Stimulated activated naive B cell treated with anti-CD40 and anti-IgM and Interleukin-4, amounts not matched to agents 10 μg/mL and 1 μg/mL and 100 μg/mL, for 72 hours (primary cell): Measurements from ENCODE around the gene ERVH48-1.
"Not testable (repeated sequence)": the region's sequence is repeated elsewhere in the genome, so short reads cannot be mapped to it uniquely, and the experiment has no call there.

Experiments used
- ATAC-seq, 2 donors: fragments of 150-1000 bp; cut with Tn5 transposase; replicated peaks; 2 replicates each; pipeline ENCODE4 v1.10.0; 2021; ENCODE audit warnings: moderate library complexity in 1 of 2
- DNase-seq: peaks from one replicate; pipeline ENCODE4 v3.0.0; 2021
- H3K27ac Mint-ChIP-seq: one replicate; pipeline ENCODE4 v1.8.0; 2022; ENCODE audit warnings: mild to moderate bottlenecking, mixed read lengths
- H3K27me3 Mint-ChIP-seq, 2 donors: one replicate each; pipeline ENCODE4 v1.8.0; 2022; ENCODE audit warnings: mixed read lengths in 2 of 2
- H3K36me3 Mint-ChIP-seq, 2 donors: one replicate each; pipeline ENCODE4 v1.8.0; 2022; ENCODE audit warnings: mixed read lengths in 2 of 2, mild to moderate bottlenecking in 1 of 2
- H3K4me1 Mint-ChIP-seq, 2 donors: one replicate each; pipeline ENCODE4 v1.8.0; 2022; ENCODE audit warnings: mixed read lengths in 2 of 2, mild to moderate bottlenecking in 1 of 2
- H3K4me3 Mint-ChIP-seq, 2 donors: one replicate each; pipeline ENCODE4 v1.8.0; 2022; ENCODE audit warnings: mild to moderate bottlenecking in 2 of 2, mixed read lengths in 2 of 2, moderate library complexity in 1 of 2
- H3K9me3 Mint-ChIP-seq, 2 donors: one replicate each; pipeline ENCODE4 v1.8.0; 2022; ENCODE audit warnings: mixed read lengths in 2 of 2, mild to moderate bottlenecking in 1 of 2

The ERVH48-1 gene

DNA sequence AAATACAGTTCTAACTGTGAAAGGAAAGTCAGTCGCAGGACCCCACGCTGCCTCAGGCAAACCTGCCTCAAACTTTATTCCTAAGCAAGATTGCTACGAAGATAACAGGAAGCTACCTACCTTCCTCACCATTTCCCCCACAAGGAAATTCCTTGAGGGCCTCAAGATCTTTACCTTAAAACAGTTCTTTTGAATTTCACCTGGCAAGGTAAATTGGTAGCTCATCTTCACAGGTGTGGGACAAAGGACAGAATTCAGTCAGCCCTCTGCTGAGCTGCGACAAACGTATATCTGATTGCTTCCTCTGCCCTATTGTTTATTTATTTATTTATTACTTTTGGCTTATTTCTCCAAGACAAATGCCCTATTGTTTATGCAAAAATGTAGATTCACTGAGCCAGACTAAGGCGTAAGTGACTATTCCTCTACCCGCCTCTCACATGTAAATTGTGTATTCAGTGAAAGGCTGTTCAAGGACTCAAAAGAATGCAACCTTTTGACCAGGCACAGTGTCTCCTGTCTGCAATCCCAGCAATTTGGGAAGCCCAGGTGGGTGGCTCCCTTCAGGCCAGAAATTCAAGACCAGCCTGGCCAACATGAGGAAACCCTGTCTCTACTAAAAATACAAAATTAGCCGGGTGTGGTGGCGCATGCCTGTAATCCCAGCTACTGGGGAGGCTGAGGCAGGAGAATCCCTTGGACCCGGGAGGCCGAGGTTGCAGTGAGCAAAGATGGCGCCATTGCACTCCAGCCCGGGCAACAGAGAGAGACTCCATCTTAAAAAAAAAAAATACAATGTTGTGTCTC, 31.6 kb upstream of the ERVH48-1 start:
- Mint-ChIP-seq H3K9me3 (no peaks in the 10 kb centered on the region), H3K4me1 (no peaks in the 10 kb centered on the region), H3K36me3 (no peaks in the 10 kb centered on the region), H3K27me3 (peaks cover 0 to 5% of the 10 kb centered on the region in 2 donors), H3K27ac (no peak overlapping the region), H3K4me3 (no peak overlapping the region)
- peak in 1 of 2 donors; percentile 87 for ATAC-seq
- no peak for DNase-seq

DNA sequence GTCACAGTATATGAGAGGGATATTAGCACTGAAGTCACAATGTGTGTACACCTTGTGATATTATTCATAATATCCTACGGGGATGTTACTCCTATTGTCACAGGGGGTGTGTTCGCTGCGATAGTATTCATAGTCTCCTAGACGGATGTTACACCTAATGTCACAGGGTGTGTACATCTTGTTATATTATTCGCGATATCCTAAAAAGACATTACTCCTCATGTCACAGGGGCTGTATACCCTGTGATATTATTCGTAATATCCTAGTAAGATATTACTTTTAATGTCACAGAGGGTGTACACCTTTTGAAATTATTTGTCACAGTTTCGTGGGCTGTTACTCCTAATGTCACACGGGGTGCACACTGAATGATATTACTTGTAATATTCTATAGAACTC, 25.8 kb upstream of the ERVH48-1 start:
- H3K27me3 Mint-ChIP-seq, H3K4me3 Mint-ChIP-seq, H3K4me1 Mint-ChIP-seq, ATAC-seq, H3K27ac Mint-ChIP-seq, DNase-seq: not testable (repeated sequence)
- Mint-ChIP-seq H3K36me3 (peaks cover 9 to 13% of the 10 kb centered on the region in 2 donors), H3K9me3 (peaks cover 9 to 13% of the 10 kb centered on the region in 2 donors)

DNA sequence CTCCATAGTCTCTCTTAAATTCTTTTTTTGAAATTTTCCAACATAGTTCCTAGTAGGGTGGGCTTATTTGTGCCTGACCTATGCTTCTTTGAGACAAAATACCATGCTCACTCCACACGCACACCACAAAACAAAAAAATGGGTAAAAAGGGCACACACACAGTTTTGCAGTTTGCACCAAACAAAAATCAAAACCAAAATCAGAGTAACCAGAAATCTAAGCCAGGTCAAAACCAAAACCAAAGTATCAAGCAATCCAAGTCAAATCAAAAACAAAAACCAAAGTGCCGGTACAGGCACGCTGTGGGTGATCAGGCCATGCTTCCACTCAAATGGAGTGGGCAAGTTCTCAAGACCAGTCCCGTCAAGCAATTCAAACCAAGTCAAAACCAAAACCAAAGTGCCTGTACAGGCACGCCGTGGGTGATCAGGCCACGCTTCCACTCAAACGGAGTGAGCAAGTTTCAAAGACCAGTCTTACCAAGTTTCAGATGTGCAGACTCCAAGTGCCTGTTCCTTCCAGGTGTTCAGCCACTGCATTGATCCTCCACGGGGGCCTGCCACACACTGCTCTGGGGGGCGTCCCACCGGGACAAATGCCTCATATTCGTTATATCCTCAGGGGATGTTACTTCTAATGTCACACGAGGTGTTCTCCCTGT, 23.8 kb upstream of the ERVH48-1 start:
- Mint-ChIP-seq H3K36me3 (peaks cover 9 to 13% of the 10 kb centered on the region in 2 donors), H3K27ac (peak overlapping the region; percentile 56), H3K9me3 (peaks cover 9 to 13% of the 10 kb centered on the region in 2 donors)
- H3K4me3 Mint-ChIP-seq, H3K4me1 Mint-ChIP-seq, DNase-seq, H3K27me3 Mint-ChIP-seq, ATAC-seq: not testable (repeated sequence)

DNA sequence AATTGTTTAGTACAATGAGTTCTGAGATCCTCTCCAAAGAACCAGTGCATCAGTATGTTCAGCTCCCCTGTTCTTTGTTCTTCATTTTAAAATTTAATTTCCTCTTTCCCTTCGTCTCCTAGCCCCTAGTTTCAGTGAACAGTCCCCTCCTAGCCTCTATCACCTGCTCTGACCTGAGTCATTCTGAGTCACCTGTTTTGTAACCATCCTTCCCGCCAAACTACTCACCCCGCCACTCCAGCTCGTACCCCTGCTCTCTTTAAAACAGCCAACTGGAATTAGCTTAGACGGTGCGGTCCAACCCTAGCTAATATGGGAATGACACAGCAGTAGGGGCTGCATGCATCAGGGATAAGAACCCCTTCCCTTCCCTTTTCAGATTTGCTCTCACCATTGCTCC, 16.8 kb upstream of the ERVH48-1 start:
- H3K27me3 Mint-ChIP-seq, result no peaks in the 10 kb centered on the region
- ATAC-seq (no peak), DNase-seq (no peak)
- no peak overlapping the region for H3K4me3 Mint-ChIP-seq
- H3K36me3 Mint-ChIP-seq, result peaks cover 0 to 3% of the 10 kb centered on the region in 2 donors
- peaks cover 9 to 19% of the 10 kb centered on the region in 2 donors for H3K4me1 Mint-ChIP-seq
- no peak overlapping the region for H3K27ac Mint-ChIP-seq
- H3K9me3 Mint-ChIP-seq, result peaks cover 0 to 2% of the 10 kb centered on the region in 2 donors

DNA sequence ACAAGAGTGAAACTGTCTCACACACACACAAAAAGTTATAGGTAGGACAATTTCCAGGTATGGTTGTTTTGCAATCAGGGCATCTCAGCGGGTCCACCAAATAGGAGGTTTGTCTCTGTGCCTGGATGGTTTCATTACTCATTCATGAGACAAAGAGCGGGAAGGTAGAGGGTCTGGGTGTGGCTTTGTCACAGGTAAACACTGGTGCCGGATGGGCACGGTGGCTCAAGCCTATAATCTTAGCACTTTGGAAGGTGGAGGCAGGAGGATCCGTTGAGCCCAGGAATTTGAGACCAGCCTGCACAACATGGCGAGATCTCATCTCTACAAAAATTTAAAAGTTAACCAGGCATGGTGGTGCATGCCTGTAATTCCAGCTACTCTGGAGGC, 16.3 kb upstream of the ERVH48-1 start:
- H3K27me3 Mint-ChIP-seq, result no peaks in the 10 kb centered on the region
- no peak for ATAC-seq
- H3K4me1 Mint-ChIP-seq, result peaks cover 13 to 24% of the 10 kb centered on the region in 2 donors
- peaks cover 0 to 3% of the 10 kb centered on the region in 2 donors for H3K36me3 Mint-ChIP-seq
- H3K27ac Mint-ChIP-seq, result no peak overlapping the region
- H3K9me3 Mint-ChIP-seq, result peaks cover 0 to 2% of the 10 kb centered on the region in 2 donors
- H3K4me3 Mint-ChIP-seq, result no peak overlapping the region
- DNase-seq, result no peak

DNA sequence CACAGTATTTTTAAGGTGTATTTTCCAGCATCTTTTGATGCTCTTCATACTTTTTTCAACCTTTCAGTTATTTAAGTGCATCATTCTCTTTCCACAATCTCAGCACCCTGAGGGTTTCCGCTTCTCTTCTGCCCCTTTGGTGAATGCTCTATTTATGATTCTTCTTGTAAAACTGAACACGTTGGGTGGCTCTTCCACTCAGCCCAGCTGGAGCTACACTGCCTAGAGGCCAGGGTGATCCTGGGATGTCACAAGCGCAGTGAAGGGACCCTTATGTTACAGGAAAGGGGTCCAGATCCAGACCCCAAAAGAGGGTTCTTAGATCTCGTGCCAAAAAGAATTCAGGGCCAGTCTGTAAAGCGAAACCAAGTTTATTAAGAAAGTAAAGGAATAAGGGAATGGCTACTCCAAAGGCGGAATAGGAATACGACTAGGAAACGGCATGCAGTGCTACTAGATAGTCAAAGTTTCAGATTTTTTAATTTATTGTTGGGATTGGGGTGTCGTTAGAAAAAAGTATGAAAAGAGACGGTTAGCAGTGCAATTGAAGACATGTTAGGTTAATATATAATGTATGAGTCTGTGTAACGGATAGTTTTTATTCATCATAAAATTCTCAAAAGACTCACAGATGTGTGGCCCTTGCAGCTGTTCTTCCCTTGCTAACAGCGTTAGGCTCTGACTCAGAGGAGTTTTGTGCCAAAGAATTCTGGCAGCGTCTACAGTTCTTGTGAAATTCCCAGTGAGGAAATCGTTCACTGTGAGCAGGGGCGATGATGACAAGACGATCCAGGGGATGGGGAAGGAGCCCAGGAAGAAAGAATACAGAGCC, 14.4 kb upstream of the ERVH48-1 start:
- Mint-ChIP-seq H3K27me3 (no peaks in the 10 kb centered on the region), H3K4me1 (peaks cover 17 to 30% of the 10 kb centered on the region in 2 donors), H3K36me3 (peaks cover 0 to 3% of the 10 kb centered on the region in 2 donors), H3K27ac (no peak overlapping the region), H3K4me3 (no peak overlapping the region), H3K9me3 (peaks cover 0 to 2% of the 10 kb centered on the region in 2 donors)
- DNase-seq, result no peak
- ATAC-seq, result no peak

DNA sequence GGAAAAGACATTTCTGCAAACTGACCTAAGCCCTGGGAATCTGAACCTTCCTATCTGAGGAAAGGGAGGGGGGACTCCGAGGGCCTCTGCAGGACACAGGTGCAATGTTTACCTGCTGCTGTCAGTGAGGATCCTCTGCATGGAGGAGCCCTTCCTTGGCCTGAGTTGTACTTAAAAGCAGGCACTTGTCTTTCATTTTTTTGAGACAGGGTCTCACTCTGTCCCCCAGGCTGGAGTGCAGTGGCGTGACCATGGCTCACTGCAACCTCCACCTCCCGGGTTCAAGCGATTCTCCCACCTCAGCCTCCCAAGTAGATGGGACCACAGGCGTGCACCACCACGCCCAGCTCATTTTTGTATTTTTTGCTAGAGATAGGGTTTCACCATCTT, 13.2 kb upstream of the ERVH48-1 start:
- H3K27ac Mint-ChIP-seq, DNase-seq, H3K36me3 Mint-ChIP-seq, H3K9me3 Mint-ChIP-seq, H3K4me3 Mint-ChIP-seq, ATAC-seq, H3K27me3 Mint-ChIP-seq: not testable (repeated sequence)
- peaks cover 17 to 30% of the 10 kb centered on the region in 2 donors for H3K4me1 Mint-ChIP-seq

GRCh38 chr21:42937960-42938605, 12.7 kb upstream of the ERVH48-1 start:
- H3K27me3 Mint-ChIP-seq, result no peaks in the 10 kb centered on the region
- DNase-seq, result no peak
- peak overlapping the region; percentile 89 for H3K27ac Mint-ChIP-seq
- peaks cover 0 to 2% of the 10 kb centered on the region in 2 donors for H3K9me3 Mint-ChIP-seq
- no peak for ATAC-seq
- peak overlapping the region in 1 of 2 donors; percentile 39 for H3K4me3 Mint-ChIP-seq
- peaks cover 17 to 30% of the 10 kb centered on the region in 2 donors for H3K4me1 Mint-ChIP-seq
- H3K36me3 Mint-ChIP-seq, result peaks cover 0 to 3% of the 10 kb centered on the region in 2 donors

- H3K4me3 Mint-ChIP-seq, result peak overlapping the region; percentile 12 to 39
- DNase-seq (peak; percentile 27), ATAC-seq (peak; percentile 44 to 56)
- H3K9me3 Mint-ChIP-seq, H3K36me3 Mint-ChIP-seq, H3K27me3 Mint-ChIP-seq: not testable (repeated sequence)
- H3K27ac Mint-ChIP-seq, result peak overlapping the region; percentile 89
- peaks cover 20 to 35% of the 10 kb centered on the region in 2 donors for H3K4me1 Mint-ChIP-seq
Observed at GRCh38 chr21:42937034-42937940, 11.9 kb upstream of the ERVH48-1 start.

DNA sequence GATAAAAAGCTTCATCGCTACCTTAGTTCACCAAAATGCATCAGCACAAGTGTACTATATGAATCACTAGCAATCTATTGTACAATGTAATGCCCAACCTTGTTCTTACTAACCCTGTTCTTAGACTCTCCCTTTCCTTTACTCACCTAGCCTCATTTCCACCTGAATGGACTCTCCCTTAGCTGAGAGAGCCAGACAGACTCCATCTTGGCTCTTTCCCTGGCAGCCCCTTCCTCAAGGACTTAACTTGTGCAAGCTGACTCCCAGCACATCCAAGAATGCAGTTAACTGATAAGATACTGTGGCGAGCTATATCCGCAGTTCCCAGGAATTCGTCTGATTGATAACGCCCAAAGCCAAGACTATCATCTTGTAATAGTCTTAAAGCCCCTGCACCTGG, 10.9 kb upstream of the ERVH48-1 start:
- not testable (repeated sequence) for DNase-seq, ATAC-seq, H3K4me3 Mint-ChIP-seq, H3K9me3 Mint-ChIP-seq, H3K36me3 Mint-ChIP-seq, H3K27me3 Mint-ChIP-seq, H3K27ac Mint-ChIP-seq
- H3K4me1 Mint-ChIP-seq, result peaks cover 26 to 38% of the 10 kb centered on the region in 2 donors

- not testable (repeated sequence) for H3K36me3 Mint-ChIP-seq
Observed at GRCh38 chr21:42933973-42934372, 8.5 kb upstream of the ERVH48-1 start.

DNA sequence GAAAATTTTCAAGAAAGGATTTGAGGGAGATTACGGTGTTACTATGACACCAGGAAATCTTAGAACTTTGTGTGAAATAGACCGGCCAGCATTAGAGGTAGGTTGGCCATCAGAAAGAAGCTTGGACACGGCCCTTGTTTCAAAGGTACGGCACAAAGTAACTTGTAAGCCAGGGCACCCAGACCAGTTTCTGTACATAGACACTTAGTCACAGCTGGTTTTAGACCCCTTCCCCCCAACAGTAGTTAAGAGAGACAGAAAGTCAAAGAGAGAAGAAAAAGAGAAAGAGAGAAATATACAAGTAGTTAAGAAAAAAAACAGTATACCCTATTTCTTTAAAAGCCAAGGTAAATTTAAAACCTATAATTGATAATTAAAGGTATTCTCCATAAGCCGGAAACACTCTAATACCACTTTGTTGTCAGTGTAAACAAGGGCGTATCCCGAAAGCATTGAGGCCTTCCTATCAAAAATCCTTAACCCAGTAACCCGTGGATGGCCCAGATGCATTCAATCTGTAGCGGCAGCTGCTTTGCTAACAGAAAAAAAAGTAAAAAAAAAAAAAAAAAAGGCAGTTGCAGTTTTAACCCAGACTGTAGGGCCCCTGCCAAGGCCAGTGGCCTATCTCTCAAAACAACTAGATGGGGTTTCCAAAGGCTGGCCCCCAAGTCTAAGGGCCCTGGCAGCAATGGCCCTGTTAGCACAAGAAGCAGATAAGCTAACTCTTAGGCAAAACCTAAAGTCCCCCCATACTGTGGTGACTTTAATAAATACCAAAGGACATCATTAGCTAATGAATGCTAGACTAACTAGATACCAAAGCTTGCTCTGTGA, 7.9 kb upstream of the ERVH48-1 start:
- H3K36me3 Mint-ChIP-seq, H3K27me3 Mint-ChIP-seq: not testable (repeated sequence)
- peaks cover 28 to 41% of the 10 kb centered on the region in 2 donors for H3K4me1 Mint-ChIP-seq

More at GRCh38 chr21:42933973-42934372, 8.5 kb upstream of the ERVH48-1 start:
- not testable (repeated sequence) for DNase-seq, ATAC-seq, H3K27me3 Mint-ChIP-seq, H3K9me3 Mint-ChIP-seq, H3K4me3 Mint-ChIP-seq
- Mint-ChIP-seq H3K4me1 (peaks cover 28 to 41% of the 10 kb centered on the region in 2 donors), H3K27ac (peak overlapping the region; percentile 20)

More for the DNA sequence above, 7.9 kb upstream of the ERVH48-1 start:
- not testable (repeated sequence) for H3K9me3 Mint-ChIP-seq, DNase-seq, ATAC-seq
- Mint-ChIP-seq H3K27ac (peak overlapping the region; percentile 72), H3K4me3 (peak overlapping the region; percentile 37 to 57)
